Measurements from ENCODE around the gene PARD3B. TPM values are rescaled to one million over a fixed set of nuclear protein-coding genes. Genes with fewer than 3 reads are reported as not detected.

The PARD3B gene
- total RNA-seq, 1 experiment from 2014 or later = 2.0 TPM

DNA sequence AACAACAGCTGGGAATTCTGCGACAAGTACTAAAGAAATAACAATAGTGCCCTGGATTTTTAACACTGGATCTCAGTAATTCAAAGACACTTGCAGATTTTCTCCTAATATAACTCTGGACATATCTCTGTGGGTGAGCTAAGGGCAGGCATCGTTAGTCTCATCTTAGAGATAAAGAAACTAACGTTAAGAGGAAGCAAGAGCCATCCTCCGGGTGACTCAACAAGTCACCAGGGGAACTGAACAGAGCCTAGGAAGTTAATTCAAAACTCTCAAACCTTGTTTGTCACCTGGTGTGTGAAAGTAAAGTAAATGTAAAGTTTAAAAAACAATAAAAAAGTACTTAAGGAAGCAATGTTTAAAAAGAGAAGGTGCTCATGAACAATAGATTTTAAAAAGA, 1095.4 kb downstream of the PARD3B start:
- ATAC-seq (no peak), DNase-seq (ENCODE audit: low read depth, low spot score) (no peak)
- Histone ChIP-seq H3K4me2 (ENCODE audit: low read length) (no peak overlapping the region), H3K9me3 (ENCODE audit: control insufficient read depth in 1 of 2, insufficient read depth in 1 of 2, low read depth in 1 of 2, low read length in 2 of 2) (no peaks in the 10 kb centered on the region), H3K27ac (ENCODE audit: low read depth, low read length) (no peak overlapping the region), H3K9ac (ENCODE audit: low read length) (no peak overlapping the region), H3K9me2 (ENCODE audit: insufficient read depth) (no peaks in the 10 kb centered on the region), H2AFZ (ENCODE audit: low read depth, low read length, poor library complexity, severe bottlenecking) (no peak overlapping the region), H3K4me1 (ENCODE audit: control insufficient read depth in 1 of 2, insufficient read depth in 2 of 2, low read length in 2 of 2) (no peaks in the 10 kb centered on the region; a peak in 1 of 4 replicates), H3K79me2 (ENCODE audit: insufficient read depth, low read length) (no peaks in the 10 kb centered on the region), H3K27me3 (ENCODE audit: insufficient read depth, low read length) (peaks cover 10% of the 10 kb centered on the region), H3K4me3 (replicated peaks in 1 of 2; ENCODE audit: low read depth in 1 of 2, low read length in 2 of 2) (no peak overlapping the region), H4K20me1 (ENCODE audit: insufficient read depth) (no peaks in the 10 kb centered on the region), H3K36me3 (ENCODE audit: control insufficient read depth in 1 of 2, insufficient read depth in 2 of 2, low read length in 2 of 2) (no peaks in the 10 kb centered on the region)
- BruUV-seq (replicated peaks) = no TSS peak
- ChIA-PET CTCF (no interaction called here), POLR2A (no interaction called here), RAD21 (ENCODE audit: low non-redundant PET in 1 of 2, low total read pairs in 2 of 2, uncharacterized antibody in 2 of 2, unreplicated experiment in 2 of 2) (no interaction called here)
- intact Hi-C loops (cut with micrococcal nuclease) = no loop called here
- TF ChIP-seq SIN3A (IDR thresholded peaks at IDR 0.05; ENCODE audit: low read depth) (no peak), RAD21 (IDR thresholded peaks at IDR 0.05; ENCODE audit: low read depth) (no peak), FOSL1 (IDR thresholded peaks at IDR 0.05; ENCODE audit: low read depth) (no peak), YY1 (IDR thresholded peaks at IDR 0.05; ENCODE audit: extremely low read depth, insufficient replicate concordance, low read depth, low read length) (no peak), SP1 (IDR thresholded peaks at IDR 0.05; ENCODE audit: low read depth) (no peak), MAX (IDR thresholded peaks at IDR 0.05) (no peak), ZBTB33 (IDR thresholded peaks at IDR 0.05; ENCODE audit: extremely low read depth, insufficient replicate concordance, low read length) (no peak), ELF1 (IDR thresholded peaks at IDR 0.05; ENCODE audit: borderline replicate concordance, low read depth) (no peak), ZNF274 (IDR thresholded peaks at IDR 0.05; ENCODE audit: low read depth, low read length) (no peak), EZH2phosphoT487 (IDR thresholded peaks at IDR 0.05; ENCODE audit: borderline replicate concordance) (no peak), CBX3 (IDR thresholded peaks at IDR 0.05; ENCODE audit: low read depth) (no peak), REST (IDR thresholded peaks at IDR 0.05; ENCODE audit: low read depth) (no peak), CEBPB (IDR thresholded peaks at IDR 0.05; ENCODE audit: low read depth) (no peak), TCF7L2 (IDR thresholded peaks at IDR 0.05; ENCODE audit: borderline replicate concordance, extremely low read depth, insufficient read depth, insufficient read length) (no peak), EGR1 (IDR thresholded peaks at IDR 0.05; ENCODE audit: low read depth) (no peak), JUND (IDR thresholded peaks at IDR 0.05) (no peak), SRF (IDR thresholded peaks at IDR 0.05; ENCODE audit: low read depth) (no peak), POLR2A (IDR thresholded peaks at IDR 0.05; ENCODE audit: borderline replicate concordance, extremely low read depth, insufficient read depth, insufficient read length) (no peak)
- TF ChIP-seq, protein P1, sequence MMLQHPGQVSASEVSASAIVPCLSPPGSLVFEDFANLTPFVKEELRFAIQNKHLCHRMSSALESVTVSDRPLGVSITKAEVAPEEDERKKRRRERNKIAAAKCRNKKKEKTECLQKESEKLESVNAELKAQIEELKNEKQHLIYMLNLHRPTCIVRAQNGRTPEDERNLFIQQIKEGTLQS (IDR thresholded peaks at IDR 0.05) = no peak
- TF ChIP-seq, protein P2, sequence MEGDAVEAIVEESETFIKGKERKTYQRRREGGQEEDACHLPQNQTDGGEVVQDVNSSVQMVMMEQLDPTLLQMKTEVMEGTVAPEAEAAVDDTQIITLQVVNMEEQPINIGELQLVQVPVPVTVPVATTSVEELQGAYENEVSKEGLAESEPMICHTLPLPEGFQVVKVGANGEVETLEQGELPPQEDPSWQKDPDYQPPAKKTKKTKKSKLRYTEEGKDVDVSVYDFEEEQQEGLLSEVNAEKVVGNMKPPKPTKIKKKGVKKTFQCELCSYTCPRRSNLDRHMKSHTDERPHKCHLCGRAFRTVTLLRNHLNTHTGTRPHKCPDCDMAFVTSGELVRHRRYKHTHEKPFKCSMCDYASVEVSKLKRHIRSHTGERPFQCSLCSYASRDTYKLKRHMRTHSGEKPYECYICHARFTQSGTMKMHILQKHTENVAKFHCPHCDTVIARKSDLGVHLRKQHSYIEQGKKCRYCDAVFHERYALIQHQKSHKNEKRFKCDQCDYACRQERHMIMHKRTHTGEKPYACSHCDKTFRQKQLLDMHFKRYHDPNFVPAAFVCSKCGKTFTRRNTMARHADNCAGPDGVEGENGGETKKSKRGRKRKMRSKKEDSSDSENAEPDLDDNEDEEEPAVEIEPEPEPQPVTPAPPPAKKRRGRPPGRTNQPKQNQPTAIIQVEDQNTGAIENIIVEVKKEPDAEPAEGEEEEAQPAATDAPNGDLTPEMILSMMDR (IDR thresholded peaks at IDR 0.05 in 2 of 3, conservative IDR thresholded peaks at IDR 0.05 in 1 of 3; ENCODE audit: borderline replicate concordance in 1 of 3, insufficient read depth in 1 of 3, low read depth in 2 of 3, low read length in 2 of 3) = no peak
